AG09309 (cell line): ENCODE results near the gene MN1.

Experiments used
- DNase-seq: peaks from one replicate; pipeline ENCODE4 v3.0.0-alpha.2; 2010; ENCODE audit warnings: low read depth
- H3K4me3 ChIP-seq: 2 replicates; pipeline ENCODE4 v1.5.1; 2011; ENCODE audit warnings: mild to moderate bottlenecking, low read depth, low read length, moderate library complexity; ENCODE audit not compliant: control insufficient read depth
- TF ChIP-seq, protein P1 (sequence below): IDR thresholded peaks from 2 replicates; pipeline ENCODE4 v1.5.1; 2011; ENCODE audit warnings: mild to moderate bottlenecking, low read depth, low read length, inconsistent platforms; ENCODE audit not compliant: insufficient read depth, control insufficient read depth; ENCODE audit errors: missing control alignments

Gene MN1

DNA sequence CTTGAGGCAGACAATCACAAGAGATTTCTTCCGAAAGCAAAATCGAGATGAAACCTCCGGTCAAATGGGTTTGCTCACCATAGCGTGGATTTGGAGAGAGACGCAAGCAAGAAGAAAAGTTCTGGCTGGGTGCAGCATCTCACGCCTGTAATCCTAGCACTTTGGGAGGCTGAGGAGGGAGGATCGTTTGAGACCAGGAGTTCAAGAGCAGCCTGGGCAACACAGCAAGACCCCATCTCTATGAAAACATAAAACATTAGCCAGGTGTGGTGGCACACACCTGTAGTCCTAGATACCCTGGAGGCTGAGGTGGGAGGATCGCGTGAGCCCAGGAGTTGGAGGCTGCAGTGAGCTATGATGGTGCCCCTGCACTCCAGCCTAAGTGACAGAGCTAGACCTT lies 24.4 kb downstream of the MN1 start:
- TF ChIP-seq, protein P1, sequence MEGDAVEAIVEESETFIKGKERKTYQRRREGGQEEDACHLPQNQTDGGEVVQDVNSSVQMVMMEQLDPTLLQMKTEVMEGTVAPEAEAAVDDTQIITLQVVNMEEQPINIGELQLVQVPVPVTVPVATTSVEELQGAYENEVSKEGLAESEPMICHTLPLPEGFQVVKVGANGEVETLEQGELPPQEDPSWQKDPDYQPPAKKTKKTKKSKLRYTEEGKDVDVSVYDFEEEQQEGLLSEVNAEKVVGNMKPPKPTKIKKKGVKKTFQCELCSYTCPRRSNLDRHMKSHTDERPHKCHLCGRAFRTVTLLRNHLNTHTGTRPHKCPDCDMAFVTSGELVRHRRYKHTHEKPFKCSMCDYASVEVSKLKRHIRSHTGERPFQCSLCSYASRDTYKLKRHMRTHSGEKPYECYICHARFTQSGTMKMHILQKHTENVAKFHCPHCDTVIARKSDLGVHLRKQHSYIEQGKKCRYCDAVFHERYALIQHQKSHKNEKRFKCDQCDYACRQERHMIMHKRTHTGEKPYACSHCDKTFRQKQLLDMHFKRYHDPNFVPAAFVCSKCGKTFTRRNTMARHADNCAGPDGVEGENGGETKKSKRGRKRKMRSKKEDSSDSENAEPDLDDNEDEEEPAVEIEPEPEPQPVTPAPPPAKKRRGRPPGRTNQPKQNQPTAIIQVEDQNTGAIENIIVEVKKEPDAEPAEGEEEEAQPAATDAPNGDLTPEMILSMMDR = no peak
- H3K4me3 ChIP-seq = no peak overlapping the region
- DNase-seq = no peak

DNA sequence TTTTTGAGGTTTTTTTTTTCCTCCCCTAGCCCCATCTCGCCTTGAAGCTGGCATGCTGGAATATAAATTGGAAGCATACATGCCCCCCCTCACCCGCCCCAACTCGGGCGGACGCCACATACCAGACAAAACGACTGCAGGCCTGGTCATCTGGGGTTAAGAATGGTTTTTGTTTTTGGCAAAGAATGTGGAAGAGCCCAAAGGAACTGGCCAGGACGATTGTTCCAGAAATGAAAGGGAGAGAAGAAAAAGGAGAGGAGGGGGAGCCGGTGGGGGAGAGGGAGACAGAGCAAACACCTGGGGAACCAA lies 25.0 kb downstream of the MN1 start:
- TF ChIP-seq, protein P1 = no peak
- no peak for DNase-seq
- no peak overlapping the region for H3K4me3 ChIP-seq

DNA sequence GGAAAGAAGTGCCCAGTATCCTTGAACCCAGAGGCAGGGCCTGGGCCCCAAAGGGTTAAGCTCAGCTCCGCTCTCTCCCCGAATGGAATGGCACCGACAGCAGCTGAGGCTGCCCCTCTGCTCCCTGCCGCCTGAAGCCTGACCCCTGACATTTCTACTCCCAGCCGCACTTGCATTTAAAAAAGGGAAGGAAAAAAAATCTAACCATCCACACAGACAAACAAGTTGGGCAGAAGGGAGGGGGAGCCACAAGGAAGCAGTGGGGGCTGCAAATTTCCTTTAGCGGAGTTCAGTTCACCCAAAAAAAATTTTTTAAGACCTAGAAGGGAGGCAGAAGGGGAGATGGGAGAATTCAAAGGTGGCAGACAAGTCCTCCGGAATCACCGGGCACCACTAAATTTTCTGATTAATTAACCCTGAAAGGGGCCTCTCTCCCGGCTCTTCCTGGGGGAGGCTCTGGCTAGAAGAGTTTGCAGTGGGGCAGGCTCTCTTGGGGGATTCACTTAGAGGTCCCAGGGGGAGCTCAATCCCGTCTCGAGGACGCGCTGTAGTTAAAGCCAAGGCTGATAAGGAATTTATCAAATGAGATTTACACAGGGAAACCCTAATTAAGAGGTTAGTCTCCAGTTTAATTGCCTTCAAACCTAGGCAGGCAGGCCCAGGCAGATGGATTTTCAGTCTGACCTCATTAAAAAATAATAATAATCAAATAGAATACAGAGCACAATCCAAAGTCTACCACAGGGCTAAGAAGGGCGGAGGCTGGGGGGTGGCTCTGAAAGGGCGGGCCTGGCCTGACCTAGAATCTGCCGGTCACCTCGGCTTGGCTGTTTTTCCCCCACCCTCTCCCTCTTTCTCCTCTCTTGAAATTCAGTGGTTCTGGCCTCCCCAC lies 25.6 kb downstream of the MN1 start:
- TF ChIP-seq, protein P1 = no peak
- H3K4me3 ChIP-seq = no peak overlapping the region
- DNase-seq = no peak

DNA sequence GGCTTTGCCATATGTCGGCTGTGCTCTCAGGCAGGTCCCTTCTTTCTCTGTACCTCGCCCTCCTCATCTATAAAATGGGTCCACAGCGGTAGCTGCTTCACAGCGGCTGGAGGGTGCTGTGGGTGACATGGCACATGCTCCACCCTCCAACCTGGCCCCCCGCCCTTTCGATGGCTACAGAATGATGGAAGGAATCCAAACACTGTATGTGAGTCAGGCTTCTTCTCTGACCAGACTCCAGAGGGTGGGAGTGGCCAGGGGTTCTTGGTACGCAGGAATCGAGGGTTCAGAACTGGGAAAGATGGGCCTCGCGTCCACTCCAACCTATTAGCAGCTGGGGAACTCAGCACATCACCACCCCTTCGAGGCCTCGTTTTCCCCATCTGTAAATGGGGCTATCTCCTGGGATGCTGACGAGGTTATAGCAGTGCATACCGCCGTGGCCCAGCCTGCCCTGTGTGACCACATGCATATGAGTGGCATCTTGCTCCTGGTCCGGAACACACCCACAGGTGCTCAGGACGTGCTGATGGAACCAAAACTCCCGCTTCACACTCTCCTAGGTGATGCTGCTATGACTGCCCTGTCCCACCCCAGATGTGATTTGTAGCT lies 26.4 kb downstream of the MN1 start:
- no peak for DNase-seq
- TF ChIP-seq, protein P1 = no peak
- no peak overlapping the region for H3K4me3 ChIP-seq

DNA sequence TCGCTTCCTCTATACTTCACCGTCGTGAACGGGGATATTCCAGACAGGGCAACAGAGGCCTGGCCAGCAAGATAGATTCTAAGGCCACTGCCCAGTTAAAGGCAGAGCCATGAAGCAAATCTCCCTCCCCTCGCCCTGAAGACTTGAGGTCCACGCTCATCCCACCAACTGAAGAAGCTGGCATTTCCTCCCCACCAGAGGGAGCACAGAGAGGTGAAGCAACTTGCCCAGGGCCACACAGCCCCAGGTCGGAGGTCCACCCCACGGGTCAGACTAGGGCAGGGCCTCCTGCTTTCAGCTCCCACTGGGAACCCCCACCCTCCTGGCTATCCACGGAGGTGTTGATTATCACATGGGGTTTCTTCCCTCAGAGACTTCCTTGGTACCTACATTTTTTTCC lies 27.4 kb downstream of the MN1 start:
- DNase-seq = no peak
- H3K4me3 ChIP-seq = no peak overlapping the region
- TF ChIP-seq, protein P1 = no peak

DNA sequence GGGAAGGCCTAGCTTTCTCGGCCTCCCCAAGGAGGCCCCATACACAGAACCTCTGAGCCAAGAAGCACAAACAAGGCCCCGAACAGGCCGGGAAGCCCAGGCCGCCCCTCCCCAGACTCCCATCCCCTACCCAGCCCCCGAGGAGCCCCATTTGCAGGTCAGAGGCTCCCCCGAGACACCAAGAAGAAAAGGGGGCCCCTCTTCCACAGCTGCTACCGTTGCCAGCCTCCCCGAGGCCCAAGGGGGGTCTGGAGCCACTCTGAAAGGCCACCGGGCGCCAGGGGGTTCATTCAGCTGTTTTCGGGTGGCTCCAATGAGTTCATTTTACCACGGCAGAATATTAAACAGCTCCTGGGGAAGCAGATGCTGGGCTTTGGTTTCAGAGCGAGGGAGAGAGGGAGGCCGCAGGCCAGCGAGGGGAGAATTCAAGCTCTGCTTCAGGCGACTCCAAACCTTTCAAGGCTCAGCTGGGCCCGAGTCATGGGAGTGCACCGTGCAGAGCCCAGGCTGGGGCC lies 28.5 kb downstream of the MN1 start:
- H3K4me3 ChIP-seq = no peak overlapping the region
- TF ChIP-seq, protein P1 = no peak
- no peak for DNase-seq
